ENCODE measurements around the gene WWOX.

Gene WWOX

DNA sequence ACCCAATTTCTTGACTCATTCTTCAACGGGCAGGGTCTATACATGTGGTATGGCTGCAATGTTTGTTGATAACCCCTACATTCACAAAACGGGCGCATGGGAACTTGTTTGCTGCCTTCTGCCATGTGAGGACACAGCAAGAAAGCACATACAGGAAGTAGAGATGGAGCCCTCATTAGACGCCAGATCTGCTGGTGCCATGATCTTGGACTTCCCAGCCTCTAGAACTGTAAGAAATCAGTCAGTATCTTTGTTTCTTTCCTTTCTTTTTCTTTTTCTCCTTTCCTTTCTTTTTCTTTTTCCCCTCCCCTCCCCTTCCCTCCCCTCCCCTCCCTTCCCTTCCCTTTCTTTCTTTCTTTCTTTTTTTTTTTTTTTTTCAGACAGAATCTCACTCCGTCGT lies 165.2 kb downstream of the WWOX start:
- TF ChIP-seq, protein P1, sequence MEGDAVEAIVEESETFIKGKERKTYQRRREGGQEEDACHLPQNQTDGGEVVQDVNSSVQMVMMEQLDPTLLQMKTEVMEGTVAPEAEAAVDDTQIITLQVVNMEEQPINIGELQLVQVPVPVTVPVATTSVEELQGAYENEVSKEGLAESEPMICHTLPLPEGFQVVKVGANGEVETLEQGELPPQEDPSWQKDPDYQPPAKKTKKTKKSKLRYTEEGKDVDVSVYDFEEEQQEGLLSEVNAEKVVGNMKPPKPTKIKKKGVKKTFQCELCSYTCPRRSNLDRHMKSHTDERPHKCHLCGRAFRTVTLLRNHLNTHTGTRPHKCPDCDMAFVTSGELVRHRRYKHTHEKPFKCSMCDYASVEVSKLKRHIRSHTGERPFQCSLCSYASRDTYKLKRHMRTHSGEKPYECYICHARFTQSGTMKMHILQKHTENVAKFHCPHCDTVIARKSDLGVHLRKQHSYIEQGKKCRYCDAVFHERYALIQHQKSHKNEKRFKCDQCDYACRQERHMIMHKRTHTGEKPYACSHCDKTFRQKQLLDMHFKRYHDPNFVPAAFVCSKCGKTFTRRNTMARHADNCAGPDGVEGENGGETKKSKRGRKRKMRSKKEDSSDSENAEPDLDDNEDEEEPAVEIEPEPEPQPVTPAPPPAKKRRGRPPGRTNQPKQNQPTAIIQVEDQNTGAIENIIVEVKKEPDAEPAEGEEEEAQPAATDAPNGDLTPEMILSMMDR (IDR thresholded peaks at IDR 0.05; ENCODE audit: control insufficient read depth, extremely low read depth, insufficient read depth) = no peak
- no peak for DNase-seq (ENCODE audit: low read depth)
- no peak overlapping the region for H3K4me3 ChIP-seq (ENCODE audit: low read depth, low read length)

DNA sequence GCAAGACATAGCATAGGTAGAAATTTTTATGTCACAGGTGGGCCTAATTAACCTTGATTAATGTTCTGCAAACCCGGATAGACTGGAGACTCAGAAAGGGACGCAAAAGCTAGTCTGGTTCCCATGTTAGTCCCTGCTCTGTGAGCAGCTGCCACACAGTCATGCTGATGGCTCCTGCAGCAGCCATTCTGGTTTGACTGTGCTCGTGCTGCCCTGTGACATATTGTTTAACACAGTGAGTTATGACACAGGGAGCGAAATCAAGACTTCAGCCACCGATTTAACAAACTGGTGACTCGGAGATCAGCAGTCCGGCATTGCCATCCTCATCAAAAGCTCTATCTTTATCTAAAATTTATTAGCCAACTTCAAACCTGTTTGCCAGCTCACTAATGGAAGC lies 169.8 kb downstream of the WWOX start:
- H3K4me3 ChIP-seq (ENCODE audit: low read depth, low read length) = no peak overlapping the region
- TF ChIP-seq, protein P1 (IDR thresholded peaks at IDR 0.05; ENCODE audit: control insufficient read depth, extremely low read depth, insufficient read depth) = no peak
- DNase-seq (ENCODE audit: low read depth) = no peak

DNA sequence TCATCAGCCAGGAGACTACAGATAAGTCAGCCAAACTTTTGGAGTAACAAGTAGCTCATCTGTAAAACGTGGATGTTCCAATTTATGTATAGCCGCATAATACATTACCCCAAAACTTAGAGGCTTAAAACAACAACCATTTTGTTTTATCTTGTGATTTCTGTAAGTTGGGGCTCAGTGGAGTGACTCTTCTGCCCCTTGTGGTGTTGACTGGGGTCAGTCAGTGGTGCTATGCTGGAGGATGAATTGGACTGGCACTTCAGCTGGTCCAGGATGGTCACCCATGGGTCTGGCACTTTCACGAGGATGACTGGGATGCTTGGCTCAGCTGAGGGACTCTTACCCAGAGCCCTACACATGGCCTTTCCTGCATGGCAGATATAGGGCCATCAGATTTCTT lies 172.5 kb downstream of the WWOX start:
- TF ChIP-seq, protein P1 (IDR thresholded peaks at IDR 0.05; ENCODE audit: control insufficient read depth, extremely low read depth, insufficient read depth) = no peak
- H3K4me3 ChIP-seq (ENCODE audit: low read depth, low read length) = no peak overlapping the region
- no peak for DNase-seq (ENCODE audit: low read depth)

DNA sequence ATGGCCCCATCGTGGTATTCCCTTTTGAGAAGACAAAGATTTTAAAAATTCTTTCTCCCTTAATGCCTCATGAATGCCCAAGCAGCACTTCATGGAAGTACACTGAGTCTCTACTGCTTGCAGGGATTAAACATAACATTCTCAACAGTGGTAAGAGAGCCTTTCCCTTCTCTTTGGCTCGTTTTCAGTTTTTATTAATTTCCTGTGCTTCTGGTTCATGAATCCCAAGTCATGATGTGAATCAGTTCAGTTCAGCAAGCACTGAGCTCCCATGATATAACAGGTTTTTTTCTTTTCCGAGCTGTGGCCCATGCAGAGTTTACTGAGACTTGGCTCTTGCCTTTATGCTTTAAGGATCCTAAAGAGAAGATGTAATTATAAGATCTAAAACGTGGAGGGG lies 175.3 kb downstream of the WWOX start:
- DNase-seq (ENCODE audit: low read depth) = no peak
- TF ChIP-seq, protein P1 (IDR thresholded peaks at IDR 0.05; ENCODE audit: control insufficient read depth, extremely low read depth, insufficient read depth) = no peak
- no peak overlapping the region for H3K4me3 ChIP-seq (ENCODE audit: low read depth, low read length)

GRCh38 chr16:78275420-78275819 lies 176.0 kb downstream of the WWOX start:
- H3K4me3 ChIP-seq (ENCODE audit: low read depth, low read length) = no peak overlapping the region
- DNase-seq (ENCODE audit: low read depth) = no peak
- TF ChIP-seq, protein P1 (IDR thresholded peaks at IDR 0.05; ENCODE audit: control insufficient read depth, extremely low read depth, insufficient read depth) = no peak

GRCh38 chr16:78277321-78278055 lies 178.0 kb downstream of the WWOX start:
- H3K4me3 ChIP-seq (ENCODE audit: low read depth, low read length) = no peak overlapping the region
- DNase-seq (ENCODE audit: low read depth) = no peak
- TF ChIP-seq, protein P1 (IDR thresholded peaks at IDR 0.05; ENCODE audit: control insufficient read depth, extremely low read depth, insufficient read depth) = no peak

GRCh38 chr16:78278056-78278450 lies 178.6 kb downstream of the WWOX start:
- TF ChIP-seq, protein P1 (IDR thresholded peaks at IDR 0.05; ENCODE audit: control insufficient read depth, extremely low read depth, insufficient read depth) = no peak
- no peak overlapping the region for H3K4me3 ChIP-seq (ENCODE audit: low read depth, low read length)
- DNase-seq (ENCODE audit: low read depth) = no peak

Measured in LNCaP clone FGC (cell line).